ENCODE measurements around the gene EVX1. TPM values are rescaled to one million over a fixed set of nuclear protein-coding genes. Genes with fewer than 3 reads are reported as not detected.

Gene EVX1
- total and polyA plus RNA-seq, 2 of the 13 experiments (the other 11 are each of a cell fraction or from before 2014, with no cell fraction given): not detected

DNA sequence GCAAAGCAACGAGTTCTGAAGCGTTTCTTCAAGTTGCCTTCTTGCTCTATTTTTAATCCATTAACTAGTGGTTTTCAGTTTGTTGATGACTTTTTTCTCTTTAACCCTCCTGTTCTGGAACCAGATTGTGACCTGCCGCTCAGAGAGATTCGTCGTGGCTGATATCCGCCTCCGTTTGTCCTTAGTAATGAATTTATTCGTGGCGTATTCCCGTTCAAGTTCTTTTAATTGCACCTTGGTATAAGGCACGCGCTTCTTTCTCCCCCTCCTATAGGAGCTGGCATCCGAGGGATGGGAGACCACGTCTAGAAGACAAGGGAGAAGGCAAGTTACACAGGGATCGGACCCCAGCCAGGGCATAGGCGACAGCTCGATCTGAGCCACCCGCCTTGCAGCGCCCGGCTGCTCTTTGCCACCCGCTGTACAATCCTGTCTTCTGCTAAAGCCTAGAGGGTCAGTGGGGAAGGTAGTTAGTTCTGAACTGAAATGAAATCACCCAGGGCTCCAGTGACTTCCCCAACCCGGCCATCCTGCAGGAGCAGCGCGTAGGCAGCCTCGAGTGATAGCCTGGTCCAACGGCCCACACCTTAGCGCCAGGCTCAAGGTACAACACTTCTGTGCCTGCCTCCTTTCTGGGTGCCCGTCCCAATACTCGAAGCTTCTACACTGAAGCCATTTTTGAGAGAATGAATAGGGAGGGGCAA is 44.3 kb upstream of the EVX1 start:
- ATAC-seq: no peak
- H3K27ac ChIP-seq (ENCODE audit: extremely low read length, insufficient read depth, low read length): no peak overlapping the region
- POLR2A ChIA-PET: no interaction called here

More for the DNA sequence above, 44.3 kb upstream of the EVX1 start:
- in situ Hi-C loops (cut with HindIII; ENCODE audit: extremely low pct_ligation_motif_present, low pct_unique_long_range_greater_than_20kb): no loop called here
- no peak overlapping the region for H3K4me3 ChIP-seq (replicated peaks in 1 of 3; ENCODE audit: insufficient read depth in 1 of 3, low read depth in 2 of 3, low read length in 3 of 3)
- no TSS peak for BruUV-seq (replicated peaks)
- no peak overlapping the region for H3K9ac ChIP-seq (ENCODE audit: insufficient read depth, low read depth, low read length)
- no peaks in the 10 kb centered on the region for H3K9me3 ChIP-seq (ENCODE audit: low read length)
- H3K36me3 ChIP-seq (replicated peaks in 1 of 2; ENCODE audit: control insufficient read depth in 1 of 2, insufficient read depth in 2 of 2, low read length in 2 of 2): no peaks in the 10 kb centered on the region
- peaks cover 3% of the 10 kb centered on the region; the same call in 1 of the 2 replicates for H4K20me1 ChIP-seq (ENCODE audit: insufficient read depth, low read length)
- intact Hi-C loops (cut with micrococcal nuclease; ENCODE audit: unreplicated experiment): loop anchor here (5.0 to 10.0 kb wide), 2 partner anchors 407 to 574 kb away; no protein-coding TSS in a partner anchor
- TF ChIP-seq ZBTB33 (CRISPR knock-in tag; IDR thresholded peaks at IDR 0.05): peak; percentile 31; the same call in 1 of the 2 replicates
- no peak for TF ChIP-seq GABPA (IDR thresholded peaks at IDR 0.05; ENCODE audit: low read depth, low read length)
- TF ChIP-seq GABPA (CRISPR knock-in tag; IDR thresholded peaks at IDR 0.05; ENCODE audit: low read depth): no peak
- no peak for TF ChIP-seq ZEB1 (IDR thresholded peaks at IDR 0.05; ENCODE audit: insufficient replicate concordance, low read depth)
- no peak overlapping the region for H2AFZ ChIP-seq (ENCODE audit: low read length)
- H3K4me2 ChIP-seq (ENCODE audit: low read depth, low read length): no peak overlapping the region
- DNase-seq (ENCODE audit: low spot score) (no peak), FAIRE-seq (no peak)
- H3K79me2 ChIP-seq (ENCODE audit: insufficient read depth, low read length): no peaks in the 10 kb centered on the region
- peaks cover 11 to 64% of the 10 kb centered on the region in 2 experiments for H3K27me3 ChIP-seq (ENCODE audit: control insufficient read depth in 1 of 2, insufficient read depth in 2 of 2, low read length in 2 of 2)
- CTCF ChIA-PET (ENCODE audit: low intra/inter-chr PET ratio, low total read pairs): no interaction called here
- H3K4me1 ChIP-seq (ENCODE audit: insufficient read depth, low read length): peaks cover 35% of the 10 kb centered on the region
- 39% methylated on average over 23 of the region's 29 CpGs for WGBS (ENCODE audit: low lambda C conversion rate)
